ENCODE results near the gene ENOX1.
A peak's percentile ranks its signal among the peaks of the same experiment; 100 is the strongest.

ENOX1 gene

GRCh38 chr13:43297967-43298678, 488.6 kb downstream of the ENOX1 start:
- H3K36me3 ChIP-seq (ENCODE audit: control insufficient read depth in 2 of 2, insufficient read depth in 1 of 2, low read length in 2 of 2): no peaks in the 10 kb centered on the region
- ChIA-PET POLR2A (interaction anchor here (0.7 kb wide), 1 partner anchor 39 kb away, joined by 3 read pairs; no protein-coding TSS in a partner anchor), CTCF (interaction anchor here (0.6 kb wide), 1 partner anchor 46 kb away, joined by 3 read pairs; no protein-coding TSS in a partner anchor)
- H3K9me3 ChIP-seq (ENCODE audit: control insufficient read depth, insufficient read depth, low read depth, low read length): no peaks in the 10 kb centered on the region
- no peak overlapping the region for H3K4me3 ChIP-seq (ENCODE audit: low read depth, low read length)
- H3K4me1 ChIP-seq (ENCODE audit: control insufficient read depth, insufficient read depth, low read length): peaks cover 6% of the 10 kb centered on the region; the same call in 1 of the 2 replicates
- TF ChIP-seq ZNF513 (tag by site-specific recombination; IDR thresholded peaks at IDR 0.05): no peak
- TF ChIP-seq BCL11A (tag by site-specific recombination; IDR thresholded peaks at IDR 0.05; ENCODE audit: low read depth): no peak
- TF ChIP-seq ZNF324 (tag by site-specific recombination; IDR thresholded peaks at IDR 0.05): no peak
- TF ChIP-seq ZNF302 (tag by site-specific recombination; IDR thresholded peaks at IDR 0.05; ENCODE audit: low read depth): no peak
- TF ChIP-seq ZBTB44 (tag by site-specific recombination; IDR thresholded peaks at IDR 0.05): peak; percentile 69
- TF ChIP-seq PRDM6 (tag by site-specific recombination; IDR thresholded peaks at IDR 0.05): peak; percentile 74
- no peak for TF ChIP-seq ZNF248 (tag by site-specific recombination; IDR thresholded peaks at IDR 0.05)
- TF ChIP-seq GFI1B (tag by site-specific recombination; IDR thresholded peaks at IDR 0.05): peak; percentile 58; the same call in 1 of the 2 replicates
- peak; percentile 79 for TF ChIP-seq FEZF1 (tag by site-specific recombination; IDR thresholded peaks at IDR 0.05)
- H3K27ac ChIP-seq (ENCODE audit: extremely low read depth, low read depth, low read length): no peak overlapping the region

- Histone ChIP-seq H3K4me1 (ENCODE audit: control insufficient read depth, insufficient read depth, low read length) (0 out of 2 replicates have a peak, but pooled peaks cover 6% of the 10 kb centered on the region), H3K9me3 (ENCODE audit: control insufficient read depth, insufficient read depth, low read depth, low read length) (no peaks in the 10 kb centered on the region), H3K27ac (ENCODE audit: extremely low read depth, low read depth, low read length) (no peak overlapping the region), H3K4me3 (ENCODE audit: low read depth, low read length) (no peak overlapping the region), H3K36me3 (ENCODE audit: control insufficient read depth in 2 of 2, insufficient read depth in 1 of 2, low read length in 2 of 2) (no peaks in the 10 kb centered on the region)
- TF ChIP-seq MEIS1 (CRISPR knock-in tag; IDR thresholded peaks at IDR 0.05; ENCODE audit: borderline replicate concordance) (no peak), ZNF514 (tag by site-specific recombination; IDR thresholded peaks at IDR 0.05) (no peak), ATF2 (tag by site-specific recombination; IDR thresholded peaks at IDR 0.05; ENCODE audit: low read depth) (peak; percentile 36), ZNF174 (tag by site-specific recombination; IDR thresholded peaks at IDR 0.05) (no peak)
- POLR2A ChIA-PET: no interaction called here
- CTCF ChIA-PET: no interaction called here
Measured at GRCh38 chr13:43295825-43296564, 490.8 kb downstream of the ENOX1 start.

Data from HEK293 (cell line).